ENCODE measurements around the gene APP.

DNA sequence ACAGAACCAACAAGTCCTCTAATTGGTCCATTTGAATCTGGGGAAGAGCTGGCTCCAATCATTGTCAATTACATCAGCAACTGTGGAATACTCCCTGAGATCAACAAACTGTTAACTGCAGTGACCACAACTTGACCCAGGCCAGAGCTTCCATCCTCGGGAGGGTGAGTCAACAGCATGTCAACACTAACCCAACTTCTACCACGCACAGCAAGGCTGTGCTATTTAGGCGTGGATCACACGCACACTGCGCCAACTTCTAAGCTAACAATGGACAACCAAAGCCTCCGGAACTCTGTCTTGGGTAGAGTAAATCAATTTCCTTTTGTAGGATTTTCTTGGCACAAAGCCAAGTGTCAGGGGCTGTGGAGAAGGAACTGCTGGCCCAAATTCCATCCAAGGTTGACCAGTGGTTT is 30.4 kb downstream of the APP start:
- TF ChIP-seq, protein P1, sequence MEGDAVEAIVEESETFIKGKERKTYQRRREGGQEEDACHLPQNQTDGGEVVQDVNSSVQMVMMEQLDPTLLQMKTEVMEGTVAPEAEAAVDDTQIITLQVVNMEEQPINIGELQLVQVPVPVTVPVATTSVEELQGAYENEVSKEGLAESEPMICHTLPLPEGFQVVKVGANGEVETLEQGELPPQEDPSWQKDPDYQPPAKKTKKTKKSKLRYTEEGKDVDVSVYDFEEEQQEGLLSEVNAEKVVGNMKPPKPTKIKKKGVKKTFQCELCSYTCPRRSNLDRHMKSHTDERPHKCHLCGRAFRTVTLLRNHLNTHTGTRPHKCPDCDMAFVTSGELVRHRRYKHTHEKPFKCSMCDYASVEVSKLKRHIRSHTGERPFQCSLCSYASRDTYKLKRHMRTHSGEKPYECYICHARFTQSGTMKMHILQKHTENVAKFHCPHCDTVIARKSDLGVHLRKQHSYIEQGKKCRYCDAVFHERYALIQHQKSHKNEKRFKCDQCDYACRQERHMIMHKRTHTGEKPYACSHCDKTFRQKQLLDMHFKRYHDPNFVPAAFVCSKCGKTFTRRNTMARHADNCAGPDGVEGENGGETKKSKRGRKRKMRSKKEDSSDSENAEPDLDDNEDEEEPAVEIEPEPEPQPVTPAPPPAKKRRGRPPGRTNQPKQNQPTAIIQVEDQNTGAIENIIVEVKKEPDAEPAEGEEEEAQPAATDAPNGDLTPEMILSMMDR (IDR thresholded peaks at IDR 0.05; ENCODE audit: low read depth, low read length, poor library complexity, severe bottlenecking): no peak
- no peak for TF ChIP-seq EZH2phosphoT487 (IDR thresholded peaks at IDR 0.05; ENCODE audit: borderline replicate concordance, low read length)

Measured in DOHH2 (cell line).